Liver (tissue), 3 donors: Measurements from ENCODE around the gene NDUFA7.

Experiments used
- ATF3 ChIP-seq: IDR thresholded peaks from 2 replicates; pipeline ENCODE4 v1.6.1; 2016; ENCODE audit warnings: antibody characterized with exemption
- SP1 ChIP-seq: IDR thresholded peaks from 2 replicates; pipeline ENCODE4 v1.6.1; 2018; ENCODE audit warnings: antibody characterized with exemption, mild to moderate bottlenecking
- TAF1 ChIP-seq: conservative IDR thresholded peaks from 2 replicates; pipeline ENCODE4 v1.6.1; 2016; ENCODE audit warnings: antibody characterized with exemption, mild to moderate bottlenecking
- TF ChIP-seq, protein P1 (sequence below): fragments of 150-350 bp; IDR thresholded peaks from 2 replicates; pipeline ENCODE4 v1.5.1; 2017; ENCODE audit warnings: improper control_type of control experiment, low read depth, low read length; ENCODE audit not compliant: missing input control
- donor health status: healthy.
- donor health status: healthy.

DNA sequence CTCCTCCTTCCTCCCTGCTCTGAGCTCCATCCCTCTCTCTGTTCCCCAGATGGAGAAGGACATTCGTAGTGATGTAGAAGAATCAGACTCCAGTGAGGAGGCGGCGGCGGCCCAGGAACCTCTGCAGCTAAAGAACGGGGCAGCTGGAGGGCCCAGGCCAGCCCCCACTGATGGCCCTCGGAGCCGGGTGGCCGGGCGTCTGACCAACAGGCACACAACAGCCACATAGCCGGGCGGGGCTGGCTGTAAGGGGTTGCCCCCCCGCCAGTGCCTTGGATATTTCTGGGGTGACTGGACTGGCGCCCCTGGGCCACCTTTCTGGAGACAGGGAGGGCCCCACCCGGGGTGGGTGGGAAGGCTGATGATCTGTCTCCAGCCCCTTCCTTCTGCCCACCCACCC lies 59.3 kb downstream of the NDUFA7 start:
- TF ChIP-seq, protein P1, sequence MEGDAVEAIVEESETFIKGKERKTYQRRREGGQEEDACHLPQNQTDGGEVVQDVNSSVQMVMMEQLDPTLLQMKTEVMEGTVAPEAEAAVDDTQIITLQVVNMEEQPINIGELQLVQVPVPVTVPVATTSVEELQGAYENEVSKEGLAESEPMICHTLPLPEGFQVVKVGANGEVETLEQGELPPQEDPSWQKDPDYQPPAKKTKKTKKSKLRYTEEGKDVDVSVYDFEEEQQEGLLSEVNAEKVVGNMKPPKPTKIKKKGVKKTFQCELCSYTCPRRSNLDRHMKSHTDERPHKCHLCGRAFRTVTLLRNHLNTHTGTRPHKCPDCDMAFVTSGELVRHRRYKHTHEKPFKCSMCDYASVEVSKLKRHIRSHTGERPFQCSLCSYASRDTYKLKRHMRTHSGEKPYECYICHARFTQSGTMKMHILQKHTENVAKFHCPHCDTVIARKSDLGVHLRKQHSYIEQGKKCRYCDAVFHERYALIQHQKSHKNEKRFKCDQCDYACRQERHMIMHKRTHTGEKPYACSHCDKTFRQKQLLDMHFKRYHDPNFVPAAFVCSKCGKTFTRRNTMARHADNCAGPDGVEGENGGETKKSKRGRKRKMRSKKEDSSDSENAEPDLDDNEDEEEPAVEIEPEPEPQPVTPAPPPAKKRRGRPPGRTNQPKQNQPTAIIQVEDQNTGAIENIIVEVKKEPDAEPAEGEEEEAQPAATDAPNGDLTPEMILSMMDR, result no peak
- no peak for TF ChIP-seq TAF1
- no peak for TF ChIP-seq ATF3
- TF ChIP-seq SP1, result no peak
